MM.1S (cell line): ENCODE measurements around the gene EFCAB7.

Source experiments
- CTCF ChIP-seq: fragments of 300-600 bp; sonication (generic); IDR thresholded peaks from 2 replicates; pipeline ENCODE4 v1.5.1; 2016; ENCODE audit warnings: antibody characterized with exemption, low read length, mixed read lengths
- EZH2 ChIP-seq: fragments of 300-600 bp; sonication (generic); optimal IDR thresholded peaks from 2 replicates; pipeline ENCODE3; 2017; ENCODE audit warnings: low read depth, mild to moderate bottlenecking, antibody characterized with exemption, low read length, mixed read lengths

GRCh38 chr1:63555480-63555879, 32.2 kb downstream of the EFCAB7 start:
- no peak for TF ChIP-seq EZH2
- TF ChIP-seq CTCF, result no peak
